GM10248 (cell line): ENCODE results near the gene EHBP1.

Source experiments
- CTCF ChIA-PET: fragments of 300-600 bp; sonication (Branson Sonifier 250); formaldehyde crosslinking; extraction: SDS; loops from one replicate; lab custom pipeline; 2021; ENCODE audit warnings: antibody characterized with exemption; lab: Yijun Ruan, JAX
- POLR2A ChIA-PET: fragments of 350-650 bp; sonication (Branson Sonifier 250); formaldehyde crosslinking; extraction: SDS; loops from one replicate; lab custom pipeline; 2020; ENCODE audit warnings: antibody characterized with exemption; lab: Yijun Ruan, JAX
- DNase-seq: peaks from one replicate; pipeline ENCODE4 v3.0.0; 2012; ENCODE audit errors: extremely low spot score
- CTCF ChIP-seq: IDR thresholded peaks from 2 replicates; pipeline ENCODE4 v1.5.1; 2012; ENCODE audit warnings: mild to moderate bottlenecking, low read depth; ENCODE audit errors: extremely low read depth, missing control alignments, control extremely low read depth

Gene EHBP1

DNA sequence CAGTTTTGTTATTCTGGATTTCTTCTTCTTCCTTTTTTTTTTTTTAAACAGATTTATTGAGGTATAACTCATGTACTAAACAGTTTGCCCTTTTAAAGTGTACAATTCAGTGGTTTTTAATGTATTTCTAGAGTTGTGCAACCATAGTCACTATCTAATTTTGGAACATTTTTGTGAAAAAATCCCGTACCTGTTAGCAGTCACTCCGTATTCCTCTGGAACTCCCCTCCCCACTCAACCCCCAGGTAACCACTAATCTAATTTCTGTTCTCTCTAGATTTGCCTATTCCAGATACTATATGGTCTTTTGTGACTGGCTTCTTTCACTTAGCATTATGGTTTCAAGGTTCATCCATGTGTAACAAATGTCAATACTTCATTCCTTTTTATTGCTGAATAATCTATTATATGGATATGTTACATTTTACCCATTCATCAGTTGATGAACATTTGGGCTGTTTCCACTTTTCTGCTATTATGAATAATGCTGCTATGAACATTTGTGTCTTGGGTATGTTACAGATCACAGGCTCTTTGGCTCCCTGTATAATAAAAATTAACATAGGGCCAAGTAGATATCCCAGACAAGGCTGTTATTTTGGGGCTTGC, 21.9 kb downstream of the EHBP1 start:
- no peak for DNase-seq
- ChIA-PET CTCF (no interaction called here), POLR2A (no interaction called here)
- no peak for TF ChIP-seq CTCF

DNA sequence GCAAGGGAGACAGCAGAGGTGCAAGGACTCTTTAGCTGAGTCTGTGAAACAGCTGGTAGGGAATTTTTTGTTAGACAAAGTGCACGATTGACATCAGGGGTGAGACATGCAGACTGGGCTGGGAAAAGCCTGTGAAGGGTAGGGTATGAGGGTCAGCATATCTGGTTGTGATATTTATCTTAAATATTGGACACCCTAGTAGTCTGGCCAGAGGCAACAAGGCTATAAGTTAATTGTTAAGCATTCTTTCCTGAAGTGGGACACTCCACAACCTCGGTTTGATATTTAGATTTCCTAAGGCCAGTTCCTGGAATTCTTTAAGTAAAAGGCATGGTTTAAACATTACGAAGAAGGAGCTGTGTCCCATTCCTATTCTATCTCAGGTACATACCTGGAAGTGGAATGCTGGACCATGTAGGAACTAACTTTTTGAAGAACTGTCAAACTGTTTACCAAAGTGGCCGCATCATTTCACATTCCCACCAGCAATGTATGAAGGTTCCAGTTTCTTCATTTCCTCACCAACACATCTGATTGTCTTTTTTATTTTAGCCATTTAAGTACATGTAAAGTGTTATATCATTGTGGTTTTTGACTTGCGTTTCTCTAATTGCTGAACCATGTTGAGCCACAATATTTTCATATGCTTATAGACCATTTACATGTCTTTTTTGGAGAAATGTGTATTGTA, 22.5 kb downstream of the EHBP1 start:
- DNase-seq: no peak
- ChIA-PET POLR2A (no interaction called here), CTCF (interaction anchor here (0.6 kb wide), 1 partner anchor 15 kb away, joined by 3 read pairs; no protein-coding TSS in a partner anchor)
- TF ChIP-seq CTCF: no peak

- CTCF ChIA-PET: no interaction called here
- no peak for TF ChIP-seq CTCF
- no peak for DNase-seq
- POLR2A ChIA-PET: no interaction called here
These were observed 25.8 kb downstream of the EHBP1 start for GRCh38 chr2:62731275-62731674.

DNA sequence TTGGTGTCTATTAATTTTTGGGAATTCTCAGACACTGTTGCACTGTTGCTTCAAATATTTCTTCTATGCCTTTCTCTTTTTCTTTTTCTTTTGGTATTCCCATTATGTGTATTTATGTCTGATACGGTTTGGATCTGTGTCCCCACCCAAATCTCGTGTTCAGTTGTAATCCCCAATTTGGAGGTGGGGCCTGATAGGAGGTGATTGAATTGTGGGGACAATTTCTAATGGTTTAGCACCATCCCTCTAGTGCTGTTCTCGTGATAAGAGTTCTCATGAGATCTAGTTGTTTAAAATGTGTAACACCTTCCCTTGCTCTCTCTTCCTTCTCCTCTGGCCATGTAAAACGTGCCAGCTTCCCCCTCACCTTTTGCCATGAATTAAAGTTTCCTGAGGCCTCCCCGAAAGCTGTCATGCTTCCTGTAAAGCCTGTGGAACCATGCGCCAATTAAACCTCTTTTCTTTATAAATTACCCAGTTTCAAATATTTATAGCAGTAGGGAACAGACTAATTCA, 26.8 kb downstream of the EHBP1 start:
- ChIA-PET POLR2A (no interaction called here), CTCF (no interaction called here)
- TF ChIP-seq CTCF: no peak
- no peak for DNase-seq

DNA sequence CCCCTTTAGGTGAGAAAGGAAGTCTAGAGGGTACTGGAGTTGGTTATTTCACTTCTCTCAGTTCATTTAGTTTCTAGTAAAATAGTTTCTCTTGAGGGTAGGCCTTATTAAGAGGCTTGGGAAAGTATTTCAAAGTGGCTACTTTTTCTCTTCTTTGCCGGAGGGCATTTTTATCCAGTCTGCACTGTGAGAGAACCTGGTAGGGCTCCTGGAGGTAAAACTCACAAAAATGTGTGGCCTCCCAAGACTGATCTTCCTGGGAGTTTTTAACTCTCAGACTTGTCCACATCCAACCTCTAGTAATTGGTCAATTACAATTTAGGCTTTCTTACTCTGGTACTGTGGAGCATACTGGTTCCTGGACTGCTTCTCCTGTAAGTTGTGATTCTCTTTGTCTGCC, 28.0 kb downstream of the EHBP1 start:
- DNase-seq: no peak
- ChIA-PET POLR2A (interaction anchor here (0.6 kb wide), 1 partner anchor 402 kb away, joined by 3 read pairs; no protein-coding TSS in a partner anchor), CTCF (no interaction called here)
- no peak for TF ChIP-seq CTCF

GRCh38 chr2:62736899-62737559, 31.5 kb downstream of the EHBP1 start:
- ChIA-PET CTCF (no interaction called here), POLR2A (no interaction called here)
- no peak for DNase-seq
- no peak for TF ChIP-seq CTCF
